Medulla oblongata (tissue), 1 donor: Measurements from ENCODE around the gene GPR17.

ENCODE experiments used
- DNase-seq: peaks from one replicate; pipeline ENCODE4 v3.0.0-alpha.2; 2015; ENCODE audit errors: extremely low spot score

Gene GPR17

GRCh38 chr2:127645395-127646291 lies at the start of gene GPR17:
GPR17 (plus strand) TSS chr2:127646153; CDS start chr2:127650736, 4,583 bp downstream.
- peak; percentile 70 for DNase-seq

- no peak for DNase-seq
Observed at GRCh38 chr2:127596311-127597045, 49.5 kb upstream of the GPR17 start.

- no peak for DNase-seq
Observed at GRCh38 chr2:127597046-127597983, 48.6 kb upstream of the GPR17 start.

- no peak for DNase-seq
Observed at GRCh38 chr2:127597984-127598380, 48.0 kb upstream of the GPR17 start.

GRCh38 chr2:127598711-127599110 lies 47.2 kb upstream of the GPR17 start:
- DNase-seq, result no peak

- no peak for DNase-seq
Observed at GRCh38 chr2:127599211-127599610, 46.7 kb upstream of the GPR17 start.

- no peak for DNase-seq
Observed at GRCh38 chr2:127604986-127605385, 41.0 kb upstream of the GPR17 start.

- DNase-seq, result no peak
Observed at GRCh38 chr2:127605691-127606263, 40.2 kb upstream of the GPR17 start.

- DNase-seq, result no peak
Observed at GRCh38 chr2:127606625-127607398, 39.1 kb upstream of the GPR17 start.

GRCh38 chr2:127607399-127607908 lies 38.5 kb upstream of the GPR17 start:
- DNase-seq, result no peak

GRCh38 chr2:127608061-127609030 lies 37.6 kb upstream of the GPR17 start:
- no peak for DNase-seq

GRCh38 chr2:127609031-127609751 lies 36.8 kb upstream of the GPR17 start:
- DNase-seq, result no peak

- DNase-seq, result no peak
Observed at GRCh38 chr2:127609818-127610217, 36.1 kb upstream of the GPR17 start.

- DNase-seq, result no peak
Observed at GRCh38 chr2:127610561-127610960, 35.4 kb upstream of the GPR17 start.

GRCh38 chr2:127611076-127611925 lies 34.7 kb upstream of the GPR17 start:
- DNase-seq, result no peak

- DNase-seq, result no peak
Observed at GRCh38 chr2:127612111-127612822, 33.7 kb upstream of the GPR17 start.

GRCh38 chr2:127614246-127614645 lies 31.7 kb upstream of the GPR17 start:
- DNase-seq, result no peak
